H9 (cell line): ENCODE measurements around the gene PTPDC1. TPM values are rescaled to one million over a fixed set of nuclear protein-coding genes. Genes with fewer than 3 reads are reported as not detected.

ENCODE experiments used
- DNase-seq: peaks from one replicate; pipeline ENCODE4 v3.0.0-alpha.2; 2017
- H2AFZ ChIP-seq: one replicate; pipeline ENCODE4 v1.6.1; 2013; ENCODE audit warnings: mild to moderate bottlenecking, low read length, control low read depth, moderate library complexity
- H2AK5ac ChIP-seq: 2 replicates; pipeline ENCODE4 v1.6.1; 2013; ENCODE audit warnings: low read length, control low read depth, mixed read lengths; ENCODE audit not compliant: insufficient read length
- H2BK120ac ChIP-seq: one replicate; pipeline ENCODE4 v1.6.1; 2013; ENCODE audit warnings: low read depth, mild to moderate bottlenecking, low read length, control low read depth, inconsistent platforms; ENCODE audit not compliant: poor library complexity, severe bottlenecking
- H2BK12ac ChIP-seq: 2 replicates; pipeline ENCODE4 v1.6.1; 2013; ENCODE audit warnings: low read length, control low read depth, mixed read lengths, low read depth; ENCODE audit not compliant: insufficient read length
- H2BK15ac ChIP-seq: 2 replicates; pipeline ENCODE4 v1.6.1; 2013; ENCODE audit warnings: low read depth, low read length, control low read depth
- H2BK20ac ChIP-seq: one replicate; pipeline ENCODE4 v1.6.1; 2013; ENCODE audit warnings: low read depth, mild to moderate bottlenecking, low read length, control low read depth, inconsistent platforms; ENCODE audit not compliant: poor library complexity, severe bottlenecking
- H2BK5ac ChIP-seq: 2 replicates; pipeline ENCODE4 v1.6.1; 2013; ENCODE audit warnings: low read length, control low read depth, mixed read lengths; ENCODE audit not compliant: insufficient read length
- H3K14ac ChIP-seq: 2 replicates; pipeline ENCODE4 v1.6.1; 2013; ENCODE audit warnings: low read length, control low read depth; ENCODE audit not compliant: insufficient read depth
- H3K18ac ChIP-seq: 2 replicates; pipeline ENCODE4 v1.6.1; 2013; ENCODE audit warnings: low read depth, mild to moderate bottlenecking, mixed read lengths, low read length, control low read depth; ENCODE audit not compliant: insufficient read length
- H3K23ac ChIP-seq: 2 replicates; pipeline ENCODE4 v1.6.1; 2013; ENCODE audit warnings: low read length, control low read depth, mixed read lengths, low read depth; ENCODE audit not compliant: insufficient read length
- H3K23me2 ChIP-seq: 2 replicates; pipeline ENCODE4 v1.6.1; 2013; ENCODE audit warnings: low read depth, mild to moderate bottlenecking, mixed read lengths, low read length, control low read depth; ENCODE audit not compliant: insufficient read length, poor library complexity, severe bottlenecking
- H3K27ac ChIP-seq: 2 replicates; pipeline ENCODE4 v1.5.1; 2013; ENCODE audit warnings: low read length, control low read depth, mixed read lengths, low read depth; ENCODE audit not compliant: insufficient read length
- H3K27me3 ChIP-seq: 2 replicates; pipeline ENCODE4 v1.6.1; 2013; ENCODE audit warnings: low read length, control low read depth, inconsistent platforms; ENCODE audit not compliant: insufficient read depth
- H3K4ac ChIP-seq: 2 replicates; pipeline ENCODE4 v1.6.1; 2013; ENCODE audit warnings: low read depth, mild to moderate bottlenecking, control low read depth, inconsistent platforms, low read length, moderate library complexity
- H3K4me1 ChIP-seq: 2 replicates; pipeline ENCODE4 v1.6.1; 2013; ENCODE audit warnings: low read length, control low read depth, inconsistent platforms; ENCODE audit not compliant: insufficient read depth
- H3K4me2 ChIP-seq: 2 replicates; pipeline ENCODE4 v1.6.1; 2013; ENCODE audit warnings: low read length, control low read depth, mixed read lengths; ENCODE audit not compliant: insufficient read length, insufficient read depth
- H3K56ac ChIP-seq: 2 replicates; pipeline ENCODE4 v1.6.1; 2013; ENCODE audit warnings: low read depth, mild to moderate bottlenecking, mixed read lengths, low read length, control low read depth; ENCODE audit not compliant: insufficient read length
- H3K79me1 ChIP-seq: 2 replicates; pipeline ENCODE4 v1.6.1; 2013; ENCODE audit warnings: low read depth, mild to moderate bottlenecking, moderate library complexity, low read length, control low read depth, inconsistent platforms; ENCODE audit not compliant: insufficient read depth, poor library complexity, severe bottlenecking
- H3K79me2 ChIP-seq: 2 replicates; pipeline ENCODE4 v1.6.1; 2013; ENCODE audit warnings: low read length, control low read depth, inconsistent platforms; ENCODE audit not compliant: insufficient read depth
- H3K9ac ChIP-seq: 2 replicates; pipeline ENCODE4 v1.6.1; 2013; ENCODE audit warnings: low read length, control low read depth, mixed read lengths; ENCODE audit not compliant: insufficient read length; ENCODE audit errors: extremely low read depth
- H3K9me3 ChIP-seq: one replicate; pipeline ENCODE4 v1.6.1; 2013; ENCODE audit warnings: low read depth, low read length, inconsistent platforms; ENCODE audit not compliant: control insufficient read depth
- H3T11ph ChIP-seq: one replicate; pipeline ENCODE4 v1.6.1; 2013; ENCODE audit warnings: mild to moderate bottlenecking, low read length, control low read depth, inconsistent platforms
- H4K20me1 ChIP-seq: one replicate; pipeline ENCODE4 v1.6.1; 2013; ENCODE audit not compliant: control insufficient read depth, insufficient read length, insufficient read depth
- H4K5ac ChIP-seq: 2 replicates; pipeline ENCODE4 v1.6.1; 2013; ENCODE audit warnings: low read depth, mild to moderate bottlenecking, mixed read lengths, low read length, control low read depth; ENCODE audit not compliant: insufficient read length
- H4K8ac ChIP-seq: replicated peaks from 2 replicates; pipeline ENCODE4 v1.6.1; 2013; ENCODE audit warnings: low read length, control low read depth, mixed read lengths, low read depth; ENCODE audit not compliant: insufficient read length
- H4K91ac ChIP-seq: 2 replicates; pipeline ENCODE4 v1.6.1; 2013; ENCODE audit warnings: low read depth, mild to moderate bottlenecking, moderate library complexity, mixed read lengths, low read length, control low read depth; ENCODE audit not compliant: insufficient read length
- H3K27ac Mint-ChIP-seq, 3 experiments: 2 replicates in 2 of 3; 3 replicates in 1 of 3; pipeline ENCODE4 v1.8.0; 2020 to 2021; ENCODE audit warnings: mixed read lengths in 3 of 3, mild to moderate bottlenecking in 1 of 3, moderate library complexity in 1 of 3
- H3K27me3 Mint-ChIP-seq: 2 replicates; pipeline ENCODE4 v1.8.0; 2021; ENCODE audit warnings: low read depth, mild to moderate bottlenecking, moderate library complexity, mixed read lengths
- H3K36me3 Mint-ChIP-seq, 3 experiments: 2 replicates in 2 of 3; 3 replicates in 1 of 3; pipeline ENCODE4 v1.8.0; 2020 to 2021; ENCODE audit warnings: low read depth in 3 of 3, mixed read lengths in 3 of 3; ENCODE audit not compliant: insufficient read depth in 1 of 3
- H3K4me1 Mint-ChIP-seq, 2 experiments: 2 replicates each; pipeline ENCODE4 v1.8.0; 2020; ENCODE audit warnings: mixed read lengths in 2 of 2
- H3K4me3 Mint-ChIP-seq, 2 experiments: 2 replicates in 1 of 2; 3 replicates in 1 of 2; pipeline ENCODE4 v1.8.0; 2020 to 2021; ENCODE audit warnings: mild to moderate bottlenecking in 2 of 2, mixed read lengths in 2 of 2, moderate library complexity in 1 of 2
- H3K9me3 Mint-ChIP-seq, 2 experiments: 2 replicates in 1 of 2; 3 replicates in 1 of 2; pipeline ENCODE4 v1.8.0; 2020; ENCODE audit warnings: mild to moderate bottlenecking in 2 of 2, mixed read lengths in 2 of 2, moderate library complexity in 1 of 2
- CTCF ChIP-seq: fragments of 200-600 bp; sonication (generic); conservative IDR thresholded peaks from 3 replicates; pipeline ENCODE4 v1.8.0; 2021; ENCODE audit warnings: antibody characterized with exemption, mild to moderate bottlenecking
- WGBS: extraction: QIAGEN DNeasy Blood & Tissue Kit; methylation state at CpG from one replicate; pipeline ENCODE4 v1.1.7; 2013; ENCODE audit warnings: missing lambda C conversion rate, low lambda C conversion rate, mixed read lengths; ENCODE audit not compliant: insufficient read length; ENCODE audit errors: extremely low coverage; 5-methylcytosine and 5-hydroxymethylcytosine counted together
- total RNA-seq: library from RNA; stranded (reverse); gene quantifications from 2 replicates; pipeline ENCODE4 v1.2.1, GENCODE V29; 2021

Gene PTPDC1
- total RNA-seq, 1 experiment from 2014 or later: 4.8 TPM

GRCh38 chr9:94068257-94068656 is 16.0 kb upstream of the PTPDC1 start:
- WGBS: no CpG with 5 or more reads among the region's 2 CpGs
- peaks cover 16 to 29% (median 20%) of the 10 kb centered on the region in 3 experiments for H3K36me3 Mint-ChIP-seq

More at GRCh38 chr9:94068257-94068656, 16.0 kb upstream of the PTPDC1 start:
- H3K9me3 ChIP-seq: no peaks in the 10 kb centered on the region
- H3K4ac ChIP-seq: no peak overlapping the region
- H3K27me3 ChIP-seq: no peaks in the 10 kb centered on the region
- H4K91ac ChIP-seq: no peak overlapping the region
- H2AFZ ChIP-seq: no peak overlapping the region
- H3K23ac ChIP-seq: no peak overlapping the region
- H3K23me2 ChIP-seq: no peaks in the 10 kb centered on the region
- no peak overlapping the region for H2BK120ac ChIP-seq
- no peak overlapping the region for H3K56ac ChIP-seq
- H4K8ac ChIP-seq: no peak overlapping the region
- no peaks in the 10 kb centered on the region for H3K27me3 Mint-ChIP-seq
- TF ChIP-seq CTCF: no peak
- no peaks in the 10 kb centered on the region for H3K79me2 ChIP-seq
- no peak for DNase-seq
- no peak overlapping the region for H2BK12ac ChIP-seq
- H2AK5ac ChIP-seq: no peak overlapping the region
- no peak overlapping the region for H3K27ac Mint-ChIP-seq
- H3K4me1 Mint-ChIP-seq: peaks cover 4% of the 10 kb centered on the region in 2 experiments; a peak in 3 of 4 replicates
- H3K18ac ChIP-seq: no peak overlapping the region
- no peaks in the 10 kb centered on the region for H3K79me1 ChIP-seq
- H2BK20ac ChIP-seq: no peak overlapping the region
- H3K9ac ChIP-seq: no peak overlapping the region
- peaks cover 11 to 15% of the 10 kb centered on the region in 2 experiments; a peak in 3 of 5 replicates for H3K9me3 Mint-ChIP-seq
- no peak overlapping the region for H2BK5ac ChIP-seq
- H4K20me1 ChIP-seq: no peaks in the 10 kb centered on the region
- H3K4me1 ChIP-seq: no peaks in the 10 kb centered on the region
- no peak overlapping the region for H3K27ac ChIP-seq
- no peak overlapping the region for H3K4me2 ChIP-seq
- H2BK15ac ChIP-seq: no peak overlapping the region
- no peak overlapping the region for H3T11ph ChIP-seq
- no peak overlapping the region for H3K4me3 Mint-ChIP-seq
- no peak overlapping the region for H4K5ac ChIP-seq
- no peak overlapping the region for H3K14ac ChIP-seq
